ENCODE results near the gene C12orf57.

C12orf57 gene

DNA sequence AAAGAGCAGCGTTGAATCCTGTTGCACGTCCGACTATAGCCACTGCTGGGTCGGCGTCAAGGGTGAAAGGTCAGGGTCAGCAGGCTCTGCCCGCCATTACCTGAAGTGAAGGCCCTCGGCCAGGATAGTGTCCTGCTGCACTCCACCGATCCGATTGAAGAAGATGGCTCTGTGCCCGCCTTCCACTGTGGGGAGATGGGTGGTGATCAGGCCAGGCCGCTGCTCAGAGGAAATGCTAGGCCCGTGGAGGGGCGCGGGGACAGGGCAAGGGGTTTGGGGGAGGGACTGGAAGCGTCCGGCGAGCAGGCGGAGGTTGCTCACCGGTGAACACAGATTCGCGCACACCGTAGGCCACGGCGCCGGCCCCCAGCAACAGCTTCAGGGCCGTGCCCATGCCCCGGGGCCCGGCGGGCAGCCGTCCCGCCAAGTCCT, 26.3 kb downstream of the C12orf57 start:
- H3K4me3 Mint-ChIP-seq: peak overlapping the region; percentile 100
- no peaks in the 10 kb centered on the region for H3K9me3 Mint-ChIP-seq
- H3K4me1 Mint-ChIP-seq (ENCODE audit: low read depth): peaks cover 38% of the 10 kb centered on the region
- H3K27me3 Mint-ChIP-seq (ENCODE audit: low read depth): no peaks in the 10 kb centered on the region
- peak overlapping the region; percentile 100 for H3K27ac Mint-ChIP-seq
- H3K36me3 Mint-ChIP-seq (ENCODE audit: low read depth): peaks cover 42% of the 10 kb centered on the region

DNA sequence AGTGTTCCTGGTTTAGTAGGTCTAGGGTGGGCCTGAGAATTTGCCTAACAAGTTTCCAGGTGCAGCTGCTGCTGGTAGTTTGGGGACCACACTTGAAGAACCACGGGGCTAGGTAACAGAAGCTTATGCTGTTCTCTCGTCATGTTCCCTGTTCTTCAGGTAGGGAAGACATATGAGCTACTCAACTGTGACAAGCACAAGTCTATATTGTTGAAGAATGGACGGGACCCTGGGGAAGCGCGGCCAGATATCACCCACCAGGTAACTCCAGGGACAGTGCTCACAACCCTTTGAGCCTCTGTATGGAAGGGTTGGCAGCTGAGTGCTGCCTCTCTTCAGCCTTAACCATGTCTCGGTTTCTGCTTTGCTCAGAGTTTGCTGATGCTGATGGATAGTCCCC, 30.4 kb downstream of the C12orf57 start:
- Mint-ChIP-seq H3K36me3 (ENCODE audit: low read depth) (peaks cover 49% of the 10 kb centered on the region), H3K4me1 (ENCODE audit: low read depth) (peaks cover 21% of the 10 kb centered on the region), H3K27me3 (ENCODE audit: low read depth) (no peaks in the 10 kb centered on the region), H3K4me3 (no peak overlapping the region), H3K27ac (no peak overlapping the region), H3K9me3 (no peaks in the 10 kb centered on the region)

DNA sequence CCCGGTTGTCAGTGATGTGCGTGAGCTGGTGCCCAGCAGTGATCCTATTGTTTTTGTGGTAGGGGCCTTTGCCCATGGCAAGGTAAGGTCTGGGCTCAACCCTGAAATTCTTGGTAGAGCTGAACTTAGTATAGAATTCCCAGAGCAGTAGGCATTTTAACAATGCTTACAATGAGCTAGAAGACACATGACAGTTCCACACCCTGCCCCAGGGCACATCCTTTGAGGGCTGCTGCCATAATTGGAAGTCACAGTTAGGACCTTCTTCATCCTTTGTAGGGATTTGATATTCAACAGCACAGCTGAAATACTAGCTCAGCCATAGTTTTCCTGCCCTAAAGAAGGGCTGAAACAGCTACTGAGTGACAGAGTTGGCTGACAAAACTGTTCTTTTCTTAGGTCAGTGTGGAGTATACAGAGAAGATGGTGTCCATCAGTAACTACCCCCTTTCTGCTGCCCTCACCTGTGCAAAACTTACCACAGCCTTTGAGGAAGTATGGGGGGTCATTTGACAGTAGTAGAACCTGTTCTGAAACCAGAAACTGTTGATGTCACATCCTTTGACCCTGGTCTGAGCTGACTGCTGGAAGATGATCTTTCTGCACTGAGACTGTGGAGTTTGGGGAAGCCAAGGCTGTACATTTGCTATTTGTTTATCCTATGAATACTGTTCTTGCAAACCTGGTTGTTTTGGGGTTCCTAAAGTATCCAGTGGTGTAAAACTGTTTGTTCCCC, 31.6 kb downstream of the C12orf57 start:
- peaks cover 48% of the 10 kb centered on the region for H3K36me3 Mint-ChIP-seq (ENCODE audit: low read depth)
- no peaks in the 10 kb centered on the region for H3K9me3 Mint-ChIP-seq
- no peak overlapping the region for H3K4me3 Mint-ChIP-seq
- H3K27ac Mint-ChIP-seq: no peak overlapping the region
- H3K4me1 Mint-ChIP-seq (ENCODE audit: low read depth): peaks cover 18% of the 10 kb centered on the region
- H3K27me3 Mint-ChIP-seq (ENCODE audit: low read depth): no peaks in the 10 kb centered on the region

DNA sequence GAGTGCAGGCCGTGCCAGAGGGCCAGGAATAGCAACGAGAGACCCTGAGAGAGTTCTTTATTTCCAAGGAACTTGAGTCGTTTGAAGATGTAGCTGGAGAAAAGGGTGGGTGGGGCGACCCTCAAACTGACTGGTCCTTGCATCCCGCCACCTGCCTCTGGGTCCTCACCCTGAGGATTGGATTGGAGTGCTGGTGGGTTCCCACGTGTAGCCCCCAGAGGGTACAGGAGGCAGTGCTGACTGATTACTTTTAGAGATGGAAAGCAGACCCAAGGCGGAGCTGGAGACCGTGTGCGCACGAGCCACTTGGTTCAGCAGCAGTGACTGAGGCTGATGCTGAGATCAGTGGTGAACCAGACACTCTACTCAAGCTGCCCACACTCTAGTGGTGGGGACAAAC, 33.8 kb downstream of the C12orf57 start:
- peaks cover 51% of the 10 kb centered on the region for H3K36me3 Mint-ChIP-seq (ENCODE audit: low read depth)
- H3K27ac Mint-ChIP-seq: no peak overlapping the region
- no peak overlapping the region for H3K4me3 Mint-ChIP-seq
- H3K9me3 Mint-ChIP-seq: no peaks in the 10 kb centered on the region
- no peaks in the 10 kb centered on the region for H3K27me3 Mint-ChIP-seq (ENCODE audit: low read depth)
- peaks cover 3% of the 10 kb centered on the region for H3K4me1 Mint-ChIP-seq (ENCODE audit: low read depth)

DNA sequence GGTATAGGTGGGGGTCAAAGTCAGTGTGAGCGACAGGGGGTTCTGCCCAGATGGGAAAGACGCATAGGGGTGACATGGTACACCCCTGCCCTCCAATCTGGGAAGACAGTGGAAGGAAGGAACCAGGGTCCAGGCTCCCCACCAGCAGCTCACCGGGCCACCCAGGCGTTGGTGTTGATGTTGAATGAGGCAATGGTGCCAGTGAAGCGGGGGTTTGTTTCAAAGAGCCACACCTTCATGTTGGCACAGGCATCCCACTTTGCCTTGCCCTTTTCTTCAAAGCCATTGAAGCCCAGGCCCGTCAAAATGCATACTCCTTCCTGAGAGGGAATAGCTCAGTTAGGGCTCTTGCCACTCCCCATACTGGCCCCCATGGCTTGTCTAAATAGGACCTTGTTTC, 34.4 kb downstream of the C12orf57 start:
- Mint-ChIP-seq H3K4me1 (ENCODE audit: low read depth) (peaks cover 2% of the 10 kb centered on the region), H3K27me3 (ENCODE audit: low read depth) (no peaks in the 10 kb centered on the region), H3K9me3 (no peaks in the 10 kb centered on the region), H3K4me3 (no peak overlapping the region), H3K27ac (no peak overlapping the region), H3K36me3 (ENCODE audit: low read depth) (peaks cover 53% of the 10 kb centered on the region)

DNA sequence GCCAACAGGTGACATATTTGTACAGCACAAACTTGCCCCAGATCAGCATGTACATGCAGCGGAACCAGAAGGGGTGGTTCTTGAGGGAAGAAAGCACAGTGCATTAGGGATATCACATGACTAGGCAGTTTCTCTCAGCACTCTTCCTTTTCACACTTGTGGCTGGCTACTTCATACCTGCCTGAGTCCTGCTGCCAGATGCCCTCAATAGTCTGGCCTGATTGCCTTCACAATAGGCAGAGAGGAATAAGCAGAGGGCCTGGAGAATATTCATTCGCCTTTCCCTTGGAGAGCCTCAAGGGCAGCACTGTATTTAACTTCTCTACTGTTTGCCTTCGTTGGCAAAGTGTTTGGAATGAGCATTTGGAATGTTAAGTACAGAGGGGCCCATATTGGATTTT, 34.8 kb downstream of the C12orf57 start:
- no peak overlapping the region for H3K27ac Mint-ChIP-seq
- H3K4me3 Mint-ChIP-seq: no peak overlapping the region
- peaks cover 54% of the 10 kb centered on the region for H3K36me3 Mint-ChIP-seq (ENCODE audit: low read depth)
- H3K4me1 Mint-ChIP-seq (ENCODE audit: low read depth): no peaks in the 10 kb centered on the region
- no peaks in the 10 kb centered on the region for H3K27me3 Mint-ChIP-seq (ENCODE audit: low read depth)
- H3K9me3 Mint-ChIP-seq: no peaks in the 10 kb centered on the region

DNA sequence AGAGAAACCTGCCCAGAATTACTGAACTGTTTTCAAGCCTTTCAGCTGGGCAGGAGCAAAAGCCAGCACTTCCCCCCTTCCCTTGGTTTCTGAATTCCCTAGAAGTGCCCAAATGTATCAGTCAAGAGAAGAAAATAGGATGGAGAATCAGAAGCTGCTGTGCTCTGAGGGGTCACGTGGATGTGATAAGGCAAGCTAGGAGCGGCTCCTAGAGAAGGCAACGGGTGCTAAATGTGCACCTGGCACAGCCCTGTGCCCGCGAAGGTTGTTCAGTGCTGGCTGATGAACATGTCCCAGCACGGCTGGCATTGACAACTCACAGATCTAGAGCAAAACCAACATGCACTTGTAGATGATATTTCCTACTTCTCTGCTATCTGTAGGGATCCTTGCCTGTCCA, 35.2 kb downstream of the C12orf57 start:
- peaks cover 52% of the 10 kb centered on the region for H3K36me3 Mint-ChIP-seq (ENCODE audit: low read depth)
- H3K27me3 Mint-ChIP-seq (ENCODE audit: low read depth): no peaks in the 10 kb centered on the region
- H3K4me3 Mint-ChIP-seq: no peak overlapping the region
- H3K27ac Mint-ChIP-seq: no peak overlapping the region
- H3K9me3 Mint-ChIP-seq: no peaks in the 10 kb centered on the region
- H3K4me1 Mint-ChIP-seq (ENCODE audit: low read depth): no peaks in the 10 kb centered on the region

DNA sequence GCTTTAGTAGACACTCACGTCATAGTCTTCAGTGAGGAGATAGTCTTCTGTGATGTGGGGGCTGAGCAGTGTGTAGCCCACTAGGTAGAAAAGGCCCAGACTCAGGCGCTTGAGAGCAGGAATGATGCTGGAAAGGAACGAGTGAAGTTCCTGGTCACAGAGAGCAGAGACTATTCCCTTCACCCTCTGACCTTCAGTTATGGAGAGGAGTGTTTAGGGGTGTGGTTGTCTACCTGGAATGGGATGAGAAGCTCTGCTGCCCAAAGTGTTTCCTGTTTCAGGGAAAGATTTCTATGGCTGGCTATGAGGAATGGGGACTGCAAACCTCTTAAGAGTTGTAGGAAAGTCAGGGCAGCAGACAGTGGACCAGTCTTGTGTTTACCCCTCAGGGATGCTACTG, 35.6 kb downstream of the C12orf57 start:
- no peaks in the 10 kb centered on the region for H3K27me3 Mint-ChIP-seq (ENCODE audit: low read depth)
- H3K4me3 Mint-ChIP-seq: no peak overlapping the region
- H3K36me3 Mint-ChIP-seq (ENCODE audit: low read depth): peaks cover 52% of the 10 kb centered on the region
- H3K9me3 Mint-ChIP-seq: no peaks in the 10 kb centered on the region
- H3K27ac Mint-ChIP-seq: no peak overlapping the region
- H3K4me1 Mint-ChIP-seq (ENCODE audit: low read depth): no peaks in the 10 kb centered on the region

DNA sequence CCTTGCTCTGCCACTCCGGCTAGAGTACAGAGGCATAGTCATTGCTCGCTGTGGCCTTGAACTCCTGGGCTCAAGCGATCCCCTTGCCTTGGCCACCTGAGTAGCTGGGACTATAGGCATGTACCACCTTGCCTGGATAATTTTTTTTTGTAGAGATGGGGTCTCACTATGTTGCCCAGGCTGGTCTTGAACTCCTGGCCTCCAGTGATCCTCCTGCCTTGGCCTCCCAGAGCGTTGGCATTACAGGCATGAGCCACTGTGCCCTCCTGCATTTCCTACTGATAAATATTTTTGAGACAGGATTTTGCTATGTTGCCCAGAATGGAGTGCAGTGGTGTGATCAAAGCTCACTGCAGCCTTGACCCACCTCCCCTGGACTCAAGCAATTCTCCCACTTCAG, 36.3 kb downstream of the C12orf57 start:
- Mint-ChIP-seq H3K9me3 (no peaks in the 10 kb centered on the region), H3K27me3 (ENCODE audit: low read depth) (no peaks in the 10 kb centered on the region), H3K4me3 (no peak overlapping the region), H3K4me1 (ENCODE audit: low read depth) (no peaks in the 10 kb centered on the region), H3K27ac (no peak overlapping the region), H3K36me3 (ENCODE audit: low read depth) (peaks cover 48% of the 10 kb centered on the region)

DNA sequence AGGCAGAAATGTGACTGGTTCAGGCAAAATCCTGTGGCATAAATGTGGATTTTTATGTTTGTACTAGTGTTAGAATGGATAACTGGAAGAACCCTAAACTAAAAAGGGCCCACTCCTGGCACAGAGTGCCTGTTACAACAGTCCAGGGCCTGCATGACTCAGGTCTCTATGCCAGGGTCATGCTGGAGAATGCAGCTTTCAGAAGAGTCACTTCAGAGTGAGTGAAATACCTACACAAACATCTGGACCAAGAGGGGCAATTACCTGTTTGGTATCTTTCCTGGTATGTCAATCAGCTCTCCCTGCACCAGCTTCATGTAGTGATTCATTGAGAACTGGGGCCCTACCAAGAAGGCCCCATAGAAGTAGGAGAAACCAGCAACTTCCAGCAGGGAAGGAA, 36.9 kb downstream of the C12orf57 start:
- H3K36me3 Mint-ChIP-seq (ENCODE audit: low read depth): peaks cover 42% of the 10 kb centered on the region

DNA sequence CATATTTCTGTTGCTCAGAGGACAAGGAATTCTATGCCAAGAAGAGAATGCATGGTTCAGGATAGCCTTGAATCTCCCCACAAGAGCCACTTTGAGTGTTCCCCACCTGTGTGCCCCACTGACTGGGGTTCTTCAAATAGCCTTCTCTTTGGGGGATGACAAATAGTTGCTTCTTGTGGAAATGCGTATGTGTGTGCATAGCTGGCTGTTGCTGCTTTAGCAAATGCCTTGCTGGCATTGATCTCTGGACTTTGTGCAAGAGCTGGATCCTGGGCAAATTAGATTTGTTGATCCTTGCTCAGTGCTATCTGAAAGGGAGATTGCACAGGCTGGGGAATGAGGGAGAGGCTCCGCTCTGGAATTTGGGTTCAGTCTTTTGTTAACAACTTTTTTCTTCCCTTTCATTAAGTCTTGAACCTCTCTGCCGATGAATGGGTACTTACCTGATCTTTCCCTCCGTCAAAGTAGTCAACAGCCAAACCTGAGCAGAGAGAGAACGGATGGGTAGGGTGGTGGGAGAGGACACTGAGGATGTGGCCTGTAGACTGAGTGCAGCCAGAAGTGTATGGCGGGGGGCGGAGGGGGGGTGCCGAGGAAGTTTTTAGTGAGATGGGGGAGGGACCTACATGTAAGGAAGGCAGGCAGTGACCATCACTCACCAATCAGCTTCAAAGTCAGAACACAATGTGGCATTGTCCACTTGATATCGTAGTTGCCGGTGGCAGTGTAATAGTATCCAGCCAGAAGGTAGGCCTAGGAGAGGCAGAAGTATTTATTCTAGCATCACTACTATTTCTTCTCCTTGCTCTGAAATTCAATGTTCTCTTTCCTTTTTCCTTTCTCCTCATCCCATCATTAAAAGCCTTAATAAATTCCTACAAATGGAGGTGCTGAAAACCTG, 37.6 kb downstream of the C12orf57 start:
- Mint-ChIP-seq H3K9me3 (no peaks in the 10 kb centered on the region), H3K4me1 (ENCODE audit: low read depth) (no peaks in the 10 kb centered on the region), H3K4me3 (no peak overlapping the region), H3K27me3 (ENCODE audit: low read depth) (no peaks in the 10 kb centered on the region), H3K36me3 (ENCODE audit: low read depth) (peaks cover 39% of the 10 kb centered on the region), H3K27ac (no peak overlapping the region)

More for the DNA sequence above, 36.9 kb downstream of the C12orf57 start:
- Mint-ChIP-seq H3K27me3 (ENCODE audit: low read depth) (no peaks in the 10 kb centered on the region), H3K9me3 (no peaks in the 10 kb centered on the region), H3K4me3 (no peak overlapping the region), H3K27ac (no peak overlapping the region), H3K4me1 (ENCODE audit: low read depth) (no peaks in the 10 kb centered on the region)

DNA sequence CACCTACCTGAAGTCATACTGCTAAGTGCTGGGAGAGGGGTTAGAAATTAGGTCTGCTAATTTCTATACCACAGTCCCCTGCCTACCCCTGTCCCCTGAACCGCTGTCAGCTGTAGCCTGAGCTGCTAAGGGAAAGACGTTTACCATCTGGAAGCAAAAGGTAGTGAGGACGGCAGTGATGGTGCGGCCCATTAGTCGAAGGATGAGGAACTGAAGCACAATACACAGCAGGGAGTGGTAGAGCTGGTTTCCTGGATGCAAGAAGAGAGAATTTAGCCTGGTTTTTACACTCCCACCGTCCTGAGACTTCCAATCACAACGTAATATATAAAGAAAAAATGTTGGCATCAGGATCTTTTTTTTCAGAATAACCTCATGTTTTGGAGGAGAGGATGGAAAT, 38.7 kb downstream of the C12orf57 start:
- no peak overlapping the region for H3K27ac Mint-ChIP-seq
- H3K27me3 Mint-ChIP-seq (ENCODE audit: low read depth): no peaks in the 10 kb centered on the region
- H3K4me1 Mint-ChIP-seq (ENCODE audit: low read depth): no peaks in the 10 kb centered on the region
- no peak overlapping the region for H3K4me3 Mint-ChIP-seq
- no peaks in the 10 kb centered on the region for H3K9me3 Mint-ChIP-seq
- H3K36me3 Mint-ChIP-seq (ENCODE audit: low read depth): peaks cover 33% of the 10 kb centered on the region

DNA sequence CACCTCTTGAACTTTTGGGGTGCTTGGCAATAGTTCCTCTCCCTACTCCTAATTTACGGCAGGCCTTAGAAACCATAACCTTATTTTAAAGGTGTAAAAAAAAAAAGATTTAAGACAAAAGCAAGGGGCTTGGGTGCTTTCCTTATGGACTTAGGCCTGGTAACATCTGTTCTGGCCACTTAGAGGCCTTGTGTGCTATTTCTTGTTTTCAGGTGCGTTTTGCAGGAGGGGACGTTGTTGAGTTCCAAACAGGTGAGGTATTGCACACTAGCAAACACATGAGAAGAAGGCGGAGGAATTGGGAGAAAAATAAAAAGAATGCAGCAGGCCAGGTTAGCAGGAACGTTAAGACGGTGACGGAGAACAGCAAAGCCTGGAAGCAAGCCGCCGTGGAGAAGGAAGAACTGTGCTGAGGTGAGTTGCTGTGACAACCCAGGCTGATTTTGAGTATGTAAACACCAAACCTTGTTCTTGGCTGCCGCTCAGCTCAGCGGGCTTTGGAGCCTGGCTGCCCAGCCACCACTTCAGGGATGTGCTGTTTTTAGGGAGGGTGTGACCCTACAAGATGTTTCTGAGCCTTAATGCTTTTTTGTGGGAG, 44.2 kb downstream of the C12orf57 start:
- Mint-ChIP-seq H3K4me1 (ENCODE audit: low read depth) (no peaks in the 10 kb centered on the region), H3K4me3 (no peak overlapping the region), H3K27me3 (ENCODE audit: low read depth) (no peaks in the 10 kb centered on the region), H3K36me3 (ENCODE audit: low read depth) (peaks cover 18% of the 10 kb centered on the region), H3K9me3 (no peaks in the 10 kb centered on the region), H3K27ac (no peak overlapping the region)

All from T-helper 1 cell treated with Interleukin-12 subunit alpha and Interleukin-12 subunit beta and Interleukin-4 antibody, amounts not matched to agents 30 μg/mL and 1 μg/mL, for 36 hours (primary cell).